PFSK-1 (cell line): ENCODE data around the gene EGLN3.

Source experiments
- POLR2AphosphoS5 ChIP-seq: IDR thresholded peaks from 2 replicates; pipeline ENCODE4 v1.6.1; 2012; ENCODE audit warnings: low read depth, mild to moderate bottlenecking, control low read depth, low read length, moderate library complexity
- REST ChIP-seq, 2 experiments: IDR thresholded peaks; 2 replicates each; pipeline versions ENCODE4 v1.6.1 to v1.8.0; 2011 to 2012; ENCODE audit warnings: low read depth in 2 of 2, low read length in 2 of 2, control low read depth in 1 of 2, inconsistent platforms in 1 of 2, mild to moderate bottlenecking in 1 of 2, moderate library complexity in 1 of 2; ENCODE audit not compliant: insufficient read depth in 1 of 2
- TAF1 ChIP-seq: IDR thresholded peaks from 2 replicates; pipeline ENCODE4 v1.6.1; 2012; ENCODE audit warnings: low read length, control low read depth, borderline replicate concordance; ENCODE audit not compliant: insufficient read depth

GRCh38 chr14:33909380-33910084 lies 41.3 kb downstream of the EGLN3 start:
- no peak for TF ChIP-seq REST (IDR thresholded peaks at IDR 0.05; ENCODE audit: insufficient read depth in 1 of 2, low read depth in 2 of 2, low read length in 2 of 2)
- no peak for TF ChIP-seq POLR2AphosphoS5
- no peak for TF ChIP-seq TAF1
